Left lobe of liver (tissue), 2 donors: ENCODE measurements around the gene PKD1. TPM values are rescaled to one million over a fixed set of nuclear protein-coding genes. Genes with fewer than 3 reads are reported as not detected.

Experiments used
- ATAC-seq: fragments of 200-7000 bp; cut with Tn5 transposase; one replicate; pipeline ENCODE4 v1.9.1; 2020; ENCODE audit warnings: mild to moderate bottlenecking, moderate library complexity
- DNase-seq: peaks from one replicate; pipeline ENCODE4 v3.0.0-alpha.2; 2020; ENCODE audit warnings: low spot score
- total RNA-seq: library from RNA; stranded (reverse); gene quantifications from one replicate; pipeline ENCODE4 v1.2.1, GENCODE V29; 2021
- donor health status: DM: no; HTN: no; CAD: no; lungs with moderate emphysema.
- donor health status: DM: no; HTN: yes; CAD: no.

PKD1 gene
- total RNA-seq, 1 donor from 2014 or later, result 65.0 TPM

DNA sequence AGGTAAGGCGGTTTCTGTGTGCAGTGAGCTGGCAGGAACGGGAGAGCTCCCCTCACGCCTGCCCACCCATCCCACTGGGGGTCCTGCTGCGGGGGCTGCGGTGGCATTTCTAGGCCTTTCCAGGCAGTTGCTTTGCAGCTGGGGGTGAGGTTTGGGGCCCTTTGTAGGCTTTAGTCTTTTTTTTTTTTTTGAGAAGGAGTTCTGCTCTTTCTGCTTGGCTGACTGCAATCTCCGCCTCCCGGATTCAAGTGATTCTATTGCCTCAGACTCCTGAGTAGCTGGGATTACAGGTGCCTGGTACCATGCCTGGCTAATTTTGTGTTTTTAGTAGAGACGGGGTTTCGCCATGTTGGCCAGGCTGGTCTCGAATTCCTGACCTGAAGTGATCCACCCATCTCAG lies 76.8 kb downstream of the PKD1 start:
- ATAC-seq (no peak), DNase-seq (no peak)

- no peak for ATAC-seq
- no peak for DNase-seq
Observed at GRCh38 chr16:2058420-2058819, 77.3 kb downstream of the PKD1 start.

- DNase-seq (no peak), ATAC-seq (no peak)
Observed at GRCh38 chr16:2057438-2057837, 78.3 kb downstream of the PKD1 start.

DNA sequence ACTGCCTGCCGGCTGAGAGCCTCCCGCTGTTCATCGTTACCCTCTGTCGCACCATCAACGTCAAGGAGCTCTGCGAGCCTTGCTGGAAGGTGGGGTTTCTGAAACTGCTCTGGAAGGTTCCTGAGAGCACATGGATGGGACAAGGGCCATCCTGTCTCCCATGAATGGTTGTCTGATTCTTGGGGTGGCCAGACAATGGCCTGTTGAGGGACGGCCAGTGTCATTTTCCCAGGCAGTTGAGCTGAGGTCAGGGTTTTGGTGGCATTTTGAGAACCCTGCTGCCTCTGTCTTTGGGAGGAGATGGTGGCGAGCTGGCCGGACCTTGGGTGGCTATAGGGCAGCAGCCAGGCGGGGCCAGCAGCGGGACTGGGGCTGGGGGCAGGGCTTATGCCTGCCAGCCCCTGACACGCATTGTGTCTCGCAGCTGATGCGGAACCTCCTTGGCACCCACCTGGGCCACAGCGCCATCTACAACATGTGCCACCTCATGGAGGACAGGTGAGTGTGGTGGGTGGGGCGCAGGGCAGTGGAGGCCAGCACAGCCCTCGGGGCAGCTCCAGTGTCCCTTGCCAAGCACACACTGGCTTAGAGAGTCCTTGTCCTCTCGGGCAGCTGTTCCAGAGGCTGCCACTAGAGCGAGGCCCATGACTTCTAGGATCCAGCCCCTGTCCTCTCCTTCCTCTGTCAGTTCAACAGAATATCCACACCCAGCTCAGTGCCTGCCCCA lies 78.9 kb downstream of the PKD1 start:
- ATAC-seq (peak; percentile 81), DNase-seq (peak; percentile 65)

- peak; percentile 73 for DNase-seq
- peak; percentile 84 for ATAC-seq
Observed at GRCh38 chr16:2056077-2056476, 79.6 kb downstream of the PKD1 start.

GRCh38 chr16:2054543-2055245 lies 81.0 kb downstream of the PKD1 start:
- DNase-seq (no peak), ATAC-seq (peak; percentile 14)

- DNase-seq, result no peak
- ATAC-seq, result no peak
Observed at GRCh38 chr16:2053897-2054296, 81.8 kb downstream of the PKD1 start.

DNA sequence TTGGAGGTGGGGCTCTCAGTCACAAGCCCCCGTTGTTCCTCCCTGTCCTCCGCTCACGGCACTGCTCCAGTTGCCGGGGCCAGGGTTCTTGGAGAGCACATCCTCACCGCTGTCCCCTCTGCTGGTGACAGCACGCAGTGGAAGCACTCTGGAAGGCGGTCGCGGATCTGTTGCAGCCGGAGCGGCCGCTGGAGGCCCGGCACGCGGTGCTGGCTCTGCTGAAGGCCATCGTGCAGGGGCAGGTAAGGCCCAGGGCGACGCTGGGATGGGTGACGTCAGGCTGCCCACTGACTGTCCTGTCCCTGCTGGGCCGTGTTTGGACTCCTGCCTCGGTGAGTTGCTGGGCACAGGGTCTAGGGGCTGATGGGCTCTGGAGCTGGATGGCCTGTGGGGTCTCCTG lies 82.5 kb downstream of the PKD1 start:
- DNase-seq (no peak), ATAC-seq (no peak)

DNA sequence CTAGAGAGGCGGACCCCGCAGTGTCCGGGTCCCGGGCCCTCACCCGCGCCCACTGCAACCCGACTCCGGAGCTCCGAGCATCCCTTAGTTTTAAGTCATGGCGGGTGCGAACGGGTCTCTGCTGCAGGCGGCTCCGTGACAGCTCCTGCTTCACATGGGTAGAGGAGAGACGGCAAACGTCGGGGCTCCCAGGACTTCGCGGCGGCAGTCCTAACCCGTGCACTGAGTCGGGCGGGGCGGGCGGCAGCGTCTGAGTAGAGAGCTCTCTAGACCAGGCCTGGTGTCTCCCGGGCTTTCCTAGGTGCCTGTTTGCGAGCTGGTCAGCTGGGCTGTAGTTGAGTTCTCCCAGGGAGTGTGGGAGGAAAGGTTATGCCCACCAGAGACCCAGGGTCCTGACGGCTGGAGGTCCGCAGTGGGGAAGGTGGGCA lies 87.6 kb downstream of the PKD1 start:
- ATAC-seq (peak; percentile 11), DNase-seq (no peak)

GRCh38 chr16:2047330-2048115 lies 88.2 kb downstream of the PKD1 start, which contains the start of the genes NTHL1 and TSC2:
TSS of gene NTHL1 (minus strand) at chr16:2047834. CDS start at chr16:2047823, 11 bp downstream.
TSS of gene TSC2 (plus strand) at chr16:2047985. CDS start at chr16:2048616, 631 bp downstream.
- ATAC-seq (peak; percentile 92), DNase-seq (peak; percentile 98)

DNA sequence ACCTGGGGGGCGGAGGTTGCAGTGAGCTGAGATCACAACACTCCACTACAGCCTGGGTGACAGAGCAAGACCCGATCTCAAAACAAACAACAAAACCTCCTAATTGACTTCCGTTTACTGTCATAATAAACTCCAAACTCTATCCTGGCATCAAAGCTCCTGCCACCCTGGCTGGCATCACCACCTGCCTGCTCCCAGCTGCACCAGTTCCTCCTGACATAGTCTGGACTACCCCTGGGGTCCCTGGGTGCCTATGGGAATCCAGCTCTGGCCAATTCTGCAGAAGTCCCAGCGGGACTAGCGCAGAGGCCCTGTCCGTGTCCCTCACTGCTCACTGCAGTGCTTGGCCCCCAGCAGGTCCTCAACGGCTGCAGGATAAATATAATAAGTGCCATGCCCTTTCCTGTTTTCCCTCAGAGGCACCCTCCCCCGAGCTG lies 88.8 kb downstream of the PKD1 start:
- ATAC-seq (no peak), DNase-seq (no peak)

- ATAC-seq (no peak), DNase-seq (no peak)
Observed at GRCh38 chr16:2045965-2046892, 89.5 kb downstream of the PKD1 start.

DNA sequence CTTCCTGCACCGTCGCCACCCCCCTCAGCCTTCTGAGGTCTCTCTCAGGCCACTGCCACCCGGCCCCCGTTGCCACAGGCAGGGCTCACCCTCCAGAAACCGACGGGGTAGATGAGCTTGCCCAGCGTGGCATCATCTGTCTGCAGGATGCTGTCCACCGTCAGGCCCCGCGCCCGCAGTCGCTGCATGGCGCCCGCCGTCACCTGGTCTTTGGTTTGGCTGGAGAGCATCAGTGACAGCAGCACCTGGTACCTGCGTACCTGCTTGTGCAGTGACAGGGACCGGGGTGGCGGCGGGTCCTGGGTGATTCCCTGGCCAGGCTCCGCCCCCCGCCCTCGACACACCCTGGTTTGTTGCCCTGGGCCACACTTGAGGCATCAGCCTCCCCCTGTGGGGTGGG lies 91.2 kb downstream of the PKD1 start:
- no peak for DNase-seq

GRCh38 chr16:2043667-2044451 lies 91.8 kb downstream of the PKD1 start:
- no peak for ATAC-seq
- no peak for DNase-seq

More for the DNA sequence above, 91.2 kb downstream of the PKD1 start:
- no peak for ATAC-seq

DNA sequence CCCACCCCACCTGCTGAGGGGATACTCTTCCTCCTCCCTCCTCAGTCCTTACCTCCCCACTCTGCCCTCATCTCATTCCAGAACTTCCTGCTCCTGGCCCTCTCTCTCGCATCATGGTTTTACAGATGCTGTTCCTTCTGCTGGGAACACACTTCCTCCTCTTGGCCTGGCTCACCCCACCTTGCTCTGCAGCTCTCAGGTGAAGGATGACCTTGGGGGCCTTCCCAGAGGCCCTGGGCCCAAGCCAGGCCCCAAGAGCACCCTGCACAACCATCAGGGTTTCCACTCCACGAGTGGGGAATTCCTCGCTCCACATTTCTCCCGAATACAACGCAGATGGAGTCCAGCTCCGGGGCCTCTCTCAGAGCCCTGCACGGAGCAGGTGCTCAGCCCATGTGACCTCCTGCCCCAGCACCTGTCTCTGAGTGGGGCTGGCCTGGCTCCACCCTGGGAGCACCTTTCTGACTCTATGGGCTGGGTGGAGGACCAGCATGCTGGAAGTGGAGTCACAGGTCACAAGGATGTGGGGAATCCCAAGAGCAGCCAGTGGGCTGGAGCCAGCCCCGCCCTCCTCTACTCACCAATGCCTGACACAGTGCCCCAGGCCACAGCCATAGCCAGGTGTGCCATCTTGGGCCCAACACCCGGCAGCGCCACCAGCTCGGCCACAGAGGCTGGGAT lies 92.6 kb downstream of the PKD1 start:
- no peak for ATAC-seq
- DNase-seq, result no peak

DNA sequence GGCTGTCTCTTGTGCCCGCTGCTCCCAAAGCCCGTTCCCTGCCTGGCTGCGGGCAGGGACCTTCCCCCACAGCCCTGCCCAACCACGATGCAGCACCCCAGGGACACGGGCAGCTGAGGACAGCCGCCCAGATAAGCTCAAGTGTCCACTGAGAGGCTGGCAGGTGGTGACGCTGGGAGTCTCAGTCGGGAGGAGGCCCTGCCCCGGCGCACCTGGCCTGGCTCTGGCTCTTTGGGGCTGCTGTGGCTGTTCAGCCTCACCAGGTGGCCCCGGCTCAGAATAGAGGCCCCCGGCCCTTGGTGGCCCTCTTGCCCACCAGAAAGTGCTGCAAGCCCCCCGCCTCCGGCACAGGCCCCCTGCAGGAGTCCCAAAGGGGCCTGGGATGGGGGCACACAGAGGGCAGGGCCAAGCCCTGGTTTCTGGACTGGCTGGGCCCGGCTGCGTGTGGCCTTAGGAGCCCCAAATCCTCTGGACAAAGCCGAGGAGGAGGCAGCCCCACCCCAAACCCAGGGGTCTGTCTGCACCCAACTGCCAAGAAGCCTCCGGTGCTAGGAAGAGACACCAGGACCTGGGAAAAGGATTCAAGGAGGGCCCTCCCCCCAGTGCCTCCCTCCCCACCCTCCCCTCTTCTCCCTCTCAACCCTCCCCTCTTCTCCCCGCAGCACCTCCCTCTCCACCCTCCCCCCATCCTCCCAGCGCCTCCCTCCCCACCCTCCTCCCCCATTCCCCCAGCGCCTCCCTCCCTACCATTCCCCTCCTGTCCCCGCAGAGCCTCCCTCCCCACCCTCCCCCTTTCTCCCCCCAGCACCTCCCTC lies 93.3 kb downstream of the PKD1 start:
- peak; percentile 87 for DNase-seq
- ATAC-seq, result peak; percentile 25

- ATAC-seq (peak; percentile 41), DNase-seq (peak; percentile 88)
Observed at GRCh38 chr16:2040787-2041522, 94.7 kb downstream of the PKD1 start.
